ENCODE results near the gene ZBTB39. TPM values are rescaled to one million over a fixed set of nuclear protein-coding genes. Genes with fewer than 3 reads are reported as not detected.

ZBTB39 gene
- total RNA-seq, 1 donor from 2014 or later = 6.4 TPM

GRCh38 chr12:57006809-57007475 is 596 bp upstream of the ZBTB39 start:
- peak overlapping the region; percentile 75 for H3K4me3 Mint-ChIP-seq (ENCODE audit: unreplicated experiment)
- H3K36me3 Mint-ChIP-seq (ENCODE audit: unreplicated experiment) = peaks cover 22% of the 10 kb centered on the region
- DNase-seq (ENCODE audit: extremely low spot score, unreplicated experiment) = no peak
- TF ChIP-seq CTCF (IDR thresholded peaks at IDR 0.05) = no peak
- H3K9me3 Mint-ChIP-seq (ENCODE audit: unreplicated experiment) = no peaks in the 10 kb centered on the region
- no peak overlapping the region for H3K27ac Mint-ChIP-seq (ENCODE audit: unreplicated experiment)
- H3K4me1 Mint-ChIP-seq (ENCODE audit: unreplicated experiment) = peaks cover 22% of the 10 kb centered on the region
- peaks cover 2% of the 10 kb centered on the region for H3K27me3 Mint-ChIP-seq (ENCODE audit: unreplicated experiment)

GRCh38 chr12:57004651-57005050 is 1.7 kb downstream of the ZBTB39 start:
- no peak for TF ChIP-seq CTCF (IDR thresholded peaks at IDR 0.05)
- H3K27me3 Mint-ChIP-seq (ENCODE audit: unreplicated experiment) = no peaks in the 10 kb centered on the region
- H3K4me3 Mint-ChIP-seq (ENCODE audit: unreplicated experiment) = peak overlapping the region; percentile 91
- H3K27ac Mint-ChIP-seq (ENCODE audit: unreplicated experiment) = no peak overlapping the region
- no peaks in the 10 kb centered on the region for H3K9me3 Mint-ChIP-seq (ENCODE audit: unreplicated experiment)
- peaks cover 22% of the 10 kb centered on the region for H3K4me1 Mint-ChIP-seq (ENCODE audit: unreplicated experiment)
- no peak for DNase-seq (ENCODE audit: extremely low spot score, unreplicated experiment)
- peaks cover 28% of the 10 kb centered on the region for H3K36me3 Mint-ChIP-seq (ENCODE audit: unreplicated experiment)

- no peak overlapping the region for H3K27ac Mint-ChIP-seq (ENCODE audit: unreplicated experiment)
- H3K36me3 Mint-ChIP-seq (ENCODE audit: unreplicated experiment) = peaks cover 31% of the 10 kb centered on the region
- H3K4me1 Mint-ChIP-seq (ENCODE audit: unreplicated experiment) = peaks cover 17% of the 10 kb centered on the region
- H3K9me3 Mint-ChIP-seq (ENCODE audit: unreplicated experiment) = no peaks in the 10 kb centered on the region
- H3K4me3 Mint-ChIP-seq (ENCODE audit: unreplicated experiment) = no peak overlapping the region
- no peaks in the 10 kb centered on the region for H3K27me3 Mint-ChIP-seq (ENCODE audit: unreplicated experiment)
- no peak for DNase-seq (ENCODE audit: extremely low spot score, unreplicated experiment)
- TF ChIP-seq CTCF (IDR thresholded peaks at IDR 0.05) = no peak
These were observed 3.0 kb downstream of the ZBTB39 start for GRCh38 chr12:57003395-57003794.

- Mint-ChIP-seq H3K27ac (ENCODE audit: unreplicated experiment) (no peak overlapping the region), H3K4me3 (ENCODE audit: unreplicated experiment) (no peak overlapping the region), H3K27me3 (ENCODE audit: unreplicated experiment) (no peaks in the 10 kb centered on the region), H3K36me3 (ENCODE audit: unreplicated experiment) (peaks cover 32% of the 10 kb centered on the region), H3K9me3 (ENCODE audit: unreplicated experiment) (no peaks in the 10 kb centered on the region), H3K4me1 (ENCODE audit: unreplicated experiment) (peaks cover 10% of the 10 kb centered on the region)
- TF ChIP-seq CTCF (IDR thresholded peaks at IDR 0.05) = peak; percentile 67
- no peak for DNase-seq (ENCODE audit: extremely low spot score, unreplicated experiment)
These were observed 4.9 kb downstream of the ZBTB39 start for GRCh38 chr12:57001448-57001906.

- no peak overlapping the region for H3K4me3 Mint-ChIP-seq (ENCODE audit: unreplicated experiment)
- no peaks in the 10 kb centered on the region for H3K9me3 Mint-ChIP-seq (ENCODE audit: unreplicated experiment)
- DNase-seq (ENCODE audit: extremely low spot score, unreplicated experiment) = no peak
- no peak overlapping the region for H3K27ac Mint-ChIP-seq (ENCODE audit: unreplicated experiment)
- peaks cover 5% of the 10 kb centered on the region for H3K4me1 Mint-ChIP-seq (ENCODE audit: unreplicated experiment)
- peaks cover 38% of the 10 kb centered on the region for H3K36me3 Mint-ChIP-seq (ENCODE audit: unreplicated experiment)
- no peak for TF ChIP-seq CTCF (IDR thresholded peaks at IDR 0.05)
- H3K27me3 Mint-ChIP-seq (ENCODE audit: unreplicated experiment) = no peaks in the 10 kb centered on the region
These were observed 6.0 kb downstream of the ZBTB39 start for GRCh38 chr12:57000393-57000792.
